AG10803 (cell line): Measurements from ENCODE around the gene DCUN1D2.

Source experiments
- DNase-seq: peaks from one replicate; pipeline ENCODE4 v3.0.0; 2010; ENCODE audit warnings: low read depth
- H3K4me3 ChIP-seq: 2 replicates; pipeline ENCODE4 v1.5.1; 2011; ENCODE audit warnings: mild to moderate bottlenecking, low read length, control low read depth
- CTCF ChIP-seq: conservative IDR thresholded peaks from 2 replicates; pipeline ENCODE4 v1.5.1; 2011; ENCODE audit warnings: mild to moderate bottlenecking, low read length, control low read depth, inconsistent platforms

The DCUN1D2 gene

DNA sequence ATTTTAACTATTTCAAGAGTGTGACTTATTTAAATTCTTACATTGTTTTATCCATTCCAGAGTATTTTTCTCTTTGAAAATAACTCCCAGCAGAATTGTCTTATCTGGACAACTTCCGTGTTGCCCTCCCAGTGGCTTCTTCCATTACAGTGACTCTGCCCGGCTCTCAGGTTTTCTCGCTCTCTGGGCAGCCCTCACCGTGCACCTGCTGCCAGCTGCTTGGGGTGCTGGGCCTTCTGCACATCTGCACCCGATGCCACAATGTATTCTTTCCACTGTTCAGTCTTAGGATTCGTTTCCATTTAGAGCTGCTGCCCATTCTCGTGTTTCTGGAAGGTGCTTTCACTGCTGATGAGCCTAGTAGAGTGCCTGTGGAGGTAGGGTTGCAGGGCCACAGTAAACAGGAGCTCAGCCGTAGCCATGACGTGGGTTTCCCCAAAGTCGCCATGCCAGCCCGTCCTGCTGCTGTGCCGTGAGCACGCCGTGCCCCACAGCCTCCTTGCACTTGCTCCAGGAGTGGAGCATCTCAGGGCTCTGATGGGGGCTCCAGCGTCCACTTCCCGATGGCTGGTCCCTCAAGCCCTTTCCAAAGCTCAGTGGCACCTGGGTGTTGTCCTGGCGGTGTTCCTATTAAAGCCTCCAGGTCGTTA, 46.1 kb upstream of the DCUN1D2 start:
- no peak overlapping the region for H3K4me3 ChIP-seq
- no peak for TF ChIP-seq CTCF
- DNase-seq = no peak

DNA sequence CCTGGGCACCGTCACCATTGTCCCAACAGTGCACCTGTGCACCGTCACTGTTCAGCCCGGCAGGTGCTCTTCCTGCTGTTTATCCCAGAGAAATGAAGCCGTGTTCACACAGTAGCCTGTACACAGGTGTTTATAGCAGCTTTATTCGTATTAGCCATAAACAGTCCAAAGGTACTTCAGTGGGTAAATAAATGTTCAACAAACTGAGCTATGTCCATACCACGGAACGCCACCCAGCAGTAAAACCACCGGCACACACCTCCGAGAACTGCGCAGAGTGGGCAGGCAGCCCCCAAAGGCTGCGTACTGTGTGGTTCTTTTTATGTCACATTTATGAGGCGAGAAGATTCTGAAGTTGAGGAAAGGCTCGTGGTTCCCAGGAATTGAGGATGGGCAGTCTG, 44.9 kb upstream of the DCUN1D2 start:
- no peak overlapping the region for H3K4me3 ChIP-seq
- no peak for TF ChIP-seq CTCF
- no peak for DNase-seq

DNA sequence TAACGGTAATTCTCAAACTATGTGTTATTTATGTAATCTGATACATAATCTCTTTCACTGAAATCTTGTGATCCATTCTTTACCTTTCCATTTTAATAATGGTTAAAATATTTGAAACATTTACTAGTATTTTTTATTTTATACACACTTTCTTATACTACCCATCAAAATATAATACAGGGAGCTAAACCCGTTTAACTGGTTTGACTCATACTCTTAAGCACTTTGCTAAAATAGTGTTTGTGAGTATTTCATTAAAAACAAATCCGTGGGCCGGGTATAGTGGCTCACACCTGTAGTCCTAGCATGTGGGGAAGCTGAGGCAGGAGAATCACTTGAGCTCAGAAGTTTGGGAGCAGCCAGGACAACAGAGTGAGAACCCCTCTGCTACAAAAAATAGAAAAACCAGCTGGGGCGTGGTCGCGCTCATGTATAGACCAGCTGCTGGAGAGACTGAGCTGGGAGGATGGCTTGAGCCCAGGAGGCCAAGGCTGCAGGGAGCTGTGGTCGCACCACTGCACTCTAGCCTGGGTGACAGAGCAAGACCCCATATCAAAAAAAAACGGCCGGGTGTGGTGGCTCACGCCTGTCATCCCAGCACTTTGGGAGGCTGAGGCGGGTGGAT, 43.8 kb upstream of the DCUN1D2 start:
- no peak for TF ChIP-seq CTCF
- no peak for DNase-seq
- H3K4me3 ChIP-seq = no peak overlapping the region

DNA sequence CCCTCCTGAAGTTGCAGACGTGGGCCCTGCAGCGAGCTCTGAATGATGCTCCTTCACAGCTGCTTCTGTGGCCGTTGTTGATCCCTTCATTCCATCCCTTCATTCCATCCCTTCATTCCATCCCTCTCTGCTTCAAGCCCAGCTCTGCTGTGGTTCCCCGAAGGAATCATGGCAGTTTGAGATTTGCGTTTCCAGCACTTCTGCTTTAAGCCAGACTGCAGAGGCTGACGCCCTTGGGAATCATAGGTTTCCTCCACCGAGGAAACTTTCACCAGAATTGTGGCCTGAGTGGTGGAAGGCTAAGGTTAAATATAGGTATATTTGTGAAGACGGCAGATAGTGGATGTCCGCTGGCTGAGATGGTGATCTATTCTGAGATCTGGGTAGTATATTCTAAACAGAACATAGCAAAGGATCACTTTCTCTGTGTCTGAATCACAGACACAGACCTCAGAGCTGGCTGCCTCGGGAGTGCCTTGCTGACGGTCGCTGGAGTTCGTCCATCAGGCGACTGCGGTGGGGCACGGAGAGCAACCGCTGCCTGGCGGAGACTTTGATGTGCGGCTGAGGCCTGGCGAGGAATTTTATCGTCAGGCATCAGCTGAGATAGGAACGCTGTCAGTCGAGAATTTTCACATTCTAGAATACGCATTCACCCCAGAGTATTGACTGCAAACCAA, 42.8 kb upstream of the DCUN1D2 start:
- no peak for TF ChIP-seq CTCF
- no peak overlapping the region for H3K4me3 ChIP-seq

GRCh38 chr13:113532156-113532806, 41.8 kb upstream of the DCUN1D2 start:
- no peak for TF ChIP-seq CTCF
- H3K4me3 ChIP-seq = no peak overlapping the region
- no peak for DNase-seq

More for the DNA sequence above, 42.8 kb upstream of the DCUN1D2 start:
- DNase-seq = peak; percentile 25

- no peak overlapping the region for H3K4me3 ChIP-seq
- DNase-seq = no peak
- TF ChIP-seq CTCF = no peak
These were observed 40.7 kb upstream of the DCUN1D2 start for GRCh38 chr13:113531041-113531873.
